ENCODE data around the gene MBP. TPM values are rescaled to one million over a fixed set of nuclear protein-coding genes. Genes with fewer than 3 reads are reported as not detected.

MBP gene
- total and polyA plus RNA-seq, 10 of the 15 experiments (the other 5 are each of a cell fraction or from before 2014, with no cell fraction given), result 12.2 to 67.8 (median 42.1) TPM

DNA sequence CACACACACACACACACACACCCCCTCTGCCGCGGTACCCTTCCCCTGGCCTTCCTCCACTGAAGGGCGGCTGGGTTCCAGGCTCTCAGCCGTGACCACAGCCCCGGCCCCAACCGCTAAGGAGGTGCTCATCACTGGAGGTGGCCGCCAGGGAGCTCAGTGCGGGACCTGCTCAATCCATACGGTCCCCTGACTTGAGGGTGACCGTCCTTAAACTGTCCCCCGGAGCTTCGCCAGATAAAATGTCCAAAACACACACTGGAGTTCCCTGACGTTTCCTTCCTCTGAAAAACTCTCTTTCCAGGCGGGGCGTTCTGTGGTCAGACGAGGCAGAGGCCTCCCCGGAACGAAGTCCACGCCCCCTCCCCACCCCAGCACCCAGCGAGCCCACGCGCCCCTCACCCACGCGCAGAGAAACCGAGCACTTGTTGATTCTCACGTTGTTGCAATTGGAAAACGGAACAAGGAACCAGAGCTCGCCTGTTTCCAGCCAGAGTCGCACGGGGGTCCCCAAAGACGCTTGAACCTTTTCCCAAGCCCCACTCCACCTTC, 1.4 kb downstream of the MBP start (continued):
- TF ChIP-seq MYC (IDR thresholded peaks at IDR 0.05; ENCODE audit: insufficient read depth, insufficient read length, insufficient replicate concordance, low read length, severe bottlenecking) (no peak), YY1 (IDR thresholded peaks at IDR 0.05; ENCODE audit: low read depth, low read length) (no peak), EGR1 (IDR thresholded peaks at IDR 0.05; ENCODE audit: borderline replicate concordance in 1 of 2, low read depth in 2 of 2, low read length in 2 of 2) (peak in 1 of 2 experiments; percentile 85; a peak in 2 of 3 replicates), STAT3 (IDR thresholded peaks at IDR 0.05; ENCODE audit: low read depth, low read length) (no peak), BRCA1 (IDR thresholded peaks at IDR 0.05; ENCODE audit: low read depth, low read length) (no peak), GATAD2B (conservative IDR thresholded peaks at IDR 0.05; ENCODE audit: low read depth) (no peak), TCF12 (IDR thresholded peaks at IDR 0.05; ENCODE audit: low read depth, low read length) (no peak), RB1 (IDR thresholded peaks at IDR 0.05; ENCODE audit: borderline replicate concordance) (no peak), SIX5 (IDR thresholded peaks at IDR 0.05; ENCODE audit: low read depth, low read length, severe bottlenecking) (no peak), EED (IDR thresholded peaks at IDR 0.05; ENCODE audit: low read depth) (no peak), RCOR1 (conservative IDR thresholded peaks at IDR 0.05; ENCODE audit: low read depth, low read length) (no peak), RAD21 (IDR thresholded peaks at IDR 0.05; ENCODE audit: insufficient read depth, low read depth, low read length) (no peak), DPF2 (IDR thresholded peaks at IDR 0.05) (no peak), PAX5 (IDR thresholded peaks at IDR 0.05; ENCODE audit: borderline replicate concordance, low read depth, low read length) (0 out of 2 replicates have a peak, but pooled peaks have one; percentile 54), SMARCA5 (IDR thresholded peaks at IDR 0.05) (peak; percentile 72)
- TF ChIP-seq, protein P1, sequence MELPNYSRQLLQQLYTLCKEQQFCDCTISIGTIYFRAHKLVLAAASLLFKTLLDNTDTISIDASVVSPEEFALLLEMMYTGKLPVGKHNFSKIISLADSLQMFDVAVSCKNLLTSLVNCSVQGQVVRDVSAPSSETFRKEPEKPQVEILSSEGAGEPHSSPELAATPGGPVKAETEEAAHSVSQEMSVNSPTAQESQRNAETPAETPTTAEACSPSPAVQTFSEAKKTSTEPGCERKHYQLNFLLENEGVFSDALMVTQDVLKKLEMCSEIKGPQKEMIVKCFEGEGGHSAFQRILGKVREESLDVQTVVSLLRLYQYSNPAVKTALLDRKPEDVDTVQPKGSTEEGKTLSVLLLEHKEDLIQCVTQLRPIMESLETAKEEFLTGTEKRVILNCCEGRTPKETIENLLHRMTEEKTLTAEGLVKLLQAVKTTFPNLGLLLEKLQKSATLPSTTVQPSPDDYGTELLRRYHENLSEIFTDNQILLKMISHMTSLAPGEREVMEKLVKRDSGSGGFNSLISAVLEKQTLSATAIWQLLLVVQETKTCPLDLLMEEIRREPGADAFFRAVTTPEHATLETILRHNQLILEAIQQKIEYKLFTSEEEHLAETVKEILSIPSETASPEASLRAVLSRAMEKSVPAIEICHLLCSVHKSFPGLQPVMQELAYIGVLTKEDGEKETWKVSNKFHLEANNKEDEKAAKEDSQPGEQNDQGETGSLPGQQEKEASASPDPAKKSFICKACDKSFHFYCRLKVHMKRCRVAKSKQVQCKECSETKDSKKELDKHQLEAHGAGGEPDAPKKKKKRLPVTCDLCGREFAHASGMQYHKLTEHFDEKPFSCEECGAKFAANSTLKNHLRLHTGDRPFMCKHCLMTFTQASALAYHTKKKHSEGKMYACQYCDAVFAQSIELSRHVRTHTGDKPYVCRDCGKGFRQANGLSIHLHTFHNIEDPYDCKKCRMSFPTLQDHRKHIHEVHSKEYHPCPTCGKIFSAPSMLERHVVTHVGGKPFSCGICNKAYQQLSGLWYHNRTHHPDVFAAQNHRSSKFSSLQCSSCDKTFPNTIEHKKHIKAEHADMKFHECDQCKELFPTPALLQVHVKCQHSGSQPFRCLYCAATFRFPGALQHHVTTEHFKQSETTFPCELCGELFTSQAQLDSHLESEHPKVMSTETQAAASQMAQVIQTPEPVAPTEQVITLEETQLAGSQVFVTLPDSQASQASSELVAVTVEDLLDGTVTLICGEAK (IDR thresholded peaks at IDR 0.05; ENCODE audit: borderline replicate concordance), result no peak
- TF ChIP-seq, protein P2, sequence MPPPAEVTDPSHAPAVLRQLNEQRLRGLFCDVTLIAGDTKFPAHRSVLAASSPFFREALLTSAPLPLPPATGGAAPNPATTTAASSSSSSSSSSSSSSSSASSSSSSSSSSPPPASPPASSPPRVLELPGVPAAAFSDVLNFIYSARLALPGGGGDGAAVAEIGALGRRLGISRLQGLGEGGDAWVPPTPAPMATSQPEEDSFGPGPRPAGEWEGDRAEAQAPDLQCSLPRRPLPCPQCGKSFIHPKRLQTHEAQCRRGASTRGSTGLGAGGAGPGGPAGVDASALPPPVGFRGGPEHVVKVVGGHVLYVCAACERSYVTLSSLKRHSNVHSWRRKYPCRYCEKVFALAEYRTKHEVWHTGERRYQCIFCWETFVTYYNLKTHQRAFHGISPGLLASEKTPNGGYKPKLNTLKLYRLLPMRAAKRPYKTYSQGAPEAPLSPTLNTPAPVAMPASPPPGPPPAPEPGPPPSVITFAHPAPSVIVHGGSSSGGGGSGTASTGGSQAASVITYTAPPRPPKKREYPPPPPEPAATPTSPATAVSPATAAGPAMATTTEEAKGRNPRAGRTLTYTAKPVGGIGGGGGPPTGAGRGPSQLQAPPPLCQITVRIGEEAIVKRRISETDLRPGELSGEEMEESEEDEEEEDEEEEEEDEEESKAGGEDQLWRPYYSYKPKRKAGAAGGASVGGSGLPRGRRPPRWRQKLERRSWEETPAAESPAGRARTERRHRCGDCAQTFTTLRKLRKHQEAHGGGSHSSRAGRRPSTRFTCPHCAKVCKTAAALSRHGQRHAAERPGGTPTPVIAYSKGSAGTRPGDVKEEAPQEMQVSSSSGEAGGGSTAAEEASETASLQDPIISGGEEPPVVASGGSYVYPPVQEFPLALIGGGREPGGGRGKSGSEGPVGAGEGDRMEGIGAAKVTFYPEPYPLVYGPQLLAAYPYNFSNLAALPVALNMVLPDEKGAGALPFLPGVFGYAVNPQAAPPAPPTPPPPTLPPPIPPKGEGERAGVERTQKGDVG (CRISPR knock-in tag; IDR thresholded peaks at IDR 0.05), result no peak
- TF ChIP-seq, protein P3, sequence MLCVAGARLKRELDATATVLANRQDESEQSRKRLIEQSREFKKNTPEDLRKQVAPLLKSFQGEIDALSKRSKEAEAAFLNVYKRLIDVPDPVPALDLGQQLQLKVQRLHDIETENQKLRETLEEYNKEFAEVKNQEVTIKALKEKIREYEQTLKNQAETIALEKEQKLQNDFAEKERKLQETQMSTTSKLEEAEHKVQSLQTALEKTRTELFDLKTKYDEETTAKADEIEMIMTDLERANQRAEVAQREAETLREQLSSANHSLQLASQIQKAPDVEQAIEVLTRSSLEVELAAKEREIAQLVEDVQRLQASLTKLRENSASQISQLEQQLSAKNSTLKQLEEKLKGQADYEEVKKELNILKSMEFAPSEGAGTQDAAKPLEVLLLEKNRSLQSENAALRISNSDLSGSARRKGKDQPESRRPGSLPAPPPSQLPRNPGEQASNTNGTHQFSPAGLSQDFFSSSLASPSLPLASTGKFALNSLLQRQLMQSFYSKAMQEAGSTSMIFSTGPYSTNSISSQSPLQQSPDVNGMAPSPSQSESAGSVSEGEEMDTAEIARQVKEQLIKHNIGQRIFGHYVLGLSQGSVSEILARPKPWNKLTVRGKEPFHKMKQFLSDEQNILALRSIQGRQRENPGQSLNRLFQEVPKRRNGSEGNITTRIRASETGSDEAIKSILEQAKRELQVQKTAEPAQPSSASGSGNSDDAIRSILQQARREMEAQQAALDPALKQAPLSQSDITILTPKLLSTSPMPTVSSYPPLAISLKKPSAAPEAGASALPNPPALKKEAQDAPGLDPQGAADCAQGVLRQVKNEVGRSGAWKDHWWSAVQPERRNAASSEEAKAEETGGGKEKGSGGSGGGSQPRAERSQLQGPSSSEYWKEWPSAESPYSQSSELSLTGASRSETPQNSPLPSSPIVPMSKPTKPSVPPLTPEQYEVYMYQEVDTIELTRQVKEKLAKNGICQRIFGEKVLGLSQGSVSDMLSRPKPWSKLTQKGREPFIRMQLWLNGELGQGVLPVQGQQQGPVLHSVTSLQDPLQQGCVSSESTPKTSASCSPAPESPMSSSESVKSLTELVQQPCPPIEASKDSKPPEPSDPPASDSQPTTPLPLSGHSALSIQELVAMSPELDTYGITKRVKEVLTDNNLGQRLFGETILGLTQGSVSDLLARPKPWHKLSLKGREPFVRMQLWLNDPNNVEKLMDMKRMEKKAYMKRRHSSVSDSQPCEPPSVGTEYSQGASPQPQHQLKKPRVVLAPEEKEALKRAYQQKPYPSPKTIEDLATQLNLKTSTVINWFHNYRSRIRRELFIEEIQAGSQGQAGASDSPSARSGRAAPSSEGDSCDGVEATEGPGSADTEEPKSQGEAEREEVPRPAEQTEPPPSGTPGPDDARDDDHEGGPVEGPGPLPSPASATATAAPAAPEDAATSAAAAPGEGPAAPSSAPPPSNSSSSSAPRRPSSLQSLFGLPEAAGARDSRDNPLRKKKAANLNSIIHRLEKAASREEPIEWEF (IDR thresholded peaks at IDR 0.05; ENCODE audit: insufficient replicate concordance, low read depth, low read length), result no peak

Measured in GM12878 (cell line).